HG03342 (cell line): ENCODE measurements around the gene NCF4.

Source experiments
- ATAC-seq: cut with Tn5 transposase; IDR thresholded peaks from one replicate; pipeline ENCODE4 v1.9.1; 2021; ENCODE audit warnings: mild to moderate bottlenecking, moderate library complexity; ENCODE audit not compliant: unreplicated experiment

Gene NCF4

GRCh38 chr22:36860821-36861659, at the start of gene NCF4:
NCF4 (plus strand) TSS chr22:36861006; CDS start chr22:36861172, 166 bp downstream.
- ATAC-seq: peak; percentile 70

GRCh38 chr22:36811094-36811800, 49.6 kb upstream of the NCF4 start:
- no peak for ATAC-seq

GRCh38 chr22:36814801-36815200, 46.0 kb upstream of the NCF4 start:
- no peak for ATAC-seq

GRCh38 chr22:36815558-36816338, 45.1 kb upstream of the NCF4 start:
- ATAC-seq: no peak

GRCh38 chr22:36816339-36816635, 44.5 kb upstream of the NCF4 start:
- no peak for ATAC-seq

GRCh38 chr22:36816636-36817524, 43.9 kb upstream of the NCF4 start, which contains the start of gene PVALB:
PVALB (minus strand) TSS chr22:36817035; CDS start chr22:36817005, 30 bp downstream.
- no peak for ATAC-seq

GRCh38 chr22:36817525-36817848, 43.3 kb upstream of the NCF4 start:
- no peak for ATAC-seq

- no peak for ATAC-seq
Observed at GRCh38 chr22:36818010-36818642, 42.7 kb upstream of the NCF4 start.

- no peak for ATAC-seq
Observed at GRCh38 chr22:36819112-36819511, 41.7 kb upstream of the NCF4 start.

- no peak for ATAC-seq
Observed at GRCh38 chr22:36822581-36822980, 38.2 kb upstream of the NCF4 start.

- no peak for ATAC-seq
Observed at GRCh38 chr22:36823186-36823839, 37.5 kb upstream of the NCF4 start.

GRCh38 chr22:36824655-36825054, 36.2 kb upstream of the NCF4 start:
- ATAC-seq: no peak

GRCh38 chr22:36826262-36826661, 34.5 kb upstream of the NCF4 start:
- ATAC-seq: no peak

GRCh38 chr22:36828815-36829214, 32.0 kb upstream of the NCF4 start:
- ATAC-seq: no peak

- no peak for ATAC-seq
Observed at GRCh38 chr22:36829370-36830002, 31.3 kb upstream of the NCF4 start.

- ATAC-seq: no peak
Observed at GRCh38 chr22:36830601-36831000, 30.2 kb upstream of the NCF4 start.

- ATAC-seq: no peak
Observed at GRCh38 chr22:36831206-36831605, 29.6 kb upstream of the NCF4 start.

GRCh38 chr22:36831717-36832116, 29.1 kb upstream of the NCF4 start:
- ATAC-seq: no peak

GRCh38 chr22:36833073-36833472, 27.7 kb upstream of the NCF4 start:
- no peak for ATAC-seq
